HG03521 (cell line): ENCODE results near the gene QRICH2.
"Not testable (repeated sequence)": the region's sequence is repeated elsewhere in the genome, so short reads cannot be mapped to it uniquely, and the experiment has no call there.

ENCODE experiments used
- ATAC-seq: cut with Tn5 transposase; IDR thresholded peaks from one replicate; pipeline ENCODE4 v1.9.1; 2021; ENCODE audit warnings: mild to moderate bottlenecking, moderate library complexity; ENCODE audit not compliant: unreplicated experiment

QRICH2 gene

GRCh38 chr17:76225373-76226086 lies 82.5 kb downstream of the QRICH2 start:
- ATAC-seq, result not testable (repeated sequence)
